Ascending aorta (tissue), 2 donors: ENCODE measurements around the gene CELF1. TPM values are rescaled to one million over a fixed set of nuclear protein-coding genes. Genes with fewer than 3 reads are reported as not detected.

Source experiments
- DNase-seq, 2 donors: peaks; one replicate each; pipeline ENCODE4 v3.0.0-alpha.2; 2019; ENCODE audit warnings: low spot score in 2 of 2
- H3K27ac ChIP-seq, 2 donors: fragments of 200-600 bp; sonication (generic); one replicate each; pipeline ENCODE4 v1.5.1; 2016 to 2017; ENCODE audit warnings: mild to moderate bottlenecking in 1 of 2
- H3K27me3 ChIP-seq: fragments of 200-600 bp; sonication (generic); one replicate; pipeline ENCODE4 v1.5.1; 2017
- H3K36me3 ChIP-seq, 2 donors: fragments of 200-600 bp; sonication (generic); one replicate each; pipeline ENCODE4 v1.5.1; 2016
- H3K4me1 ChIP-seq, 2 donors: fragments of 200-600 bp; sonication (generic); one replicate each; pipeline ENCODE4 v1.5.1; 2016 to 2017; ENCODE audit warnings: mild to moderate bottlenecking in 1 of 2
- H3K4me3 ChIP-seq, 2 donors: fragments of 200-600 bp; sonication (generic); one replicate each; pipeline ENCODE4 v1.5.1; 2016 to 2017; ENCODE audit warnings: mild to moderate bottlenecking in 1 of 2
- H3K9me3 ChIP-seq, 2 donors: fragments of 200-600 bp; sonication (generic); one replicate each; pipeline ENCODE4 v1.5.1; 2016
- CTCF ChIP-seq, 3 experiments: fragments of 200-600 bp in 2 of 3; fragments of 450-650 bp in 1 of 3; sonication (generic) in 2 of 3; IDR thresholded peaks; one replicate each; pipeline ENCODE4 v1.5.1; 2016 to 2019; ENCODE audit warnings: antibody characterized with exemption in 3 of 3, mild to moderate bottlenecking in 1 of 3, moderate library complexity in 1 of 3
- intact Hi-C: fragments of 100-400 bp; cut with DNase I; formaldehyde crosslinking; loops from one replicate; pipeline ENCODE4 v1.15.1; 2023
- total RNA-seq: library from RNA; depleted of rRNA; stranded (reverse); fragments of >200 nt; gene quantifications from one replicate; pipeline ENCODE4 v1.1.0, GENCODE V29; 2016

The CELF1 gene
- total RNA-seq, 1 donor from 2014 or later = 68.9 TPM

- no peaks in the 10 kb centered on the region for H3K4me1 ChIP-seq
- H3K36me3 ChIP-seq = no peaks in the 10 kb centered on the region
- DNase-seq = no peak
- TF ChIP-seq CTCF (IDR thresholded peaks at IDR 0.05) = no peak
- H3K9me3 ChIP-seq = no peaks in the 10 kb centered on the region
- H3K27me3 ChIP-seq = no peaks in the 10 kb centered on the region
- no peak overlapping the region for H3K27ac ChIP-seq
- intact Hi-C loops = no loop called here
- no peak overlapping the region for H3K4me3 ChIP-seq
Observed at GRCh38 chr11:47447906-47448305, 105.0 kb downstream of the CELF1 start.

GRCh38 chr11:47446833-47447232, 106.1 kb downstream of the CELF1 start:
- H3K4me1 ChIP-seq = no peaks in the 10 kb centered on the region
- no peaks in the 10 kb centered on the region for H3K9me3 ChIP-seq
- H3K4me3 ChIP-seq = no peak overlapping the region
- no peak overlapping the region for H3K27ac ChIP-seq
- no peaks in the 10 kb centered on the region for H3K27me3 ChIP-seq
- no peak for DNase-seq
- intact Hi-C loops = no loop called here
- no peak for TF ChIP-seq CTCF (IDR thresholded peaks at IDR 0.05)
- no peaks in the 10 kb centered on the region for H3K36me3 ChIP-seq

- Histone ChIP-seq H3K27ac (no peak overlapping the region), H3K9me3 (no peaks in the 10 kb centered on the region), H3K27me3 (no peaks in the 10 kb centered on the region), H3K4me1 (no peaks in the 10 kb centered on the region), H3K36me3 (no peaks in the 10 kb centered on the region), H3K4me3 (no peak overlapping the region)
- DNase-seq = no peak
- no peak for TF ChIP-seq CTCF (IDR thresholded peaks at IDR 0.05)
- intact Hi-C loops = no loop called here
Observed at GRCh38 chr11:47445840-47446239, 107.1 kb downstream of the CELF1 start.

- H3K36me3 ChIP-seq = no peaks in the 10 kb centered on the region
- no peaks in the 10 kb centered on the region for H3K27me3 ChIP-seq
- DNase-seq = no peak
- H3K27ac ChIP-seq = no peak overlapping the region
- H3K9me3 ChIP-seq = no peaks in the 10 kb centered on the region
- no peaks in the 10 kb centered on the region for H3K4me1 ChIP-seq
- no peak overlapping the region for H3K4me3 ChIP-seq
- TF ChIP-seq CTCF (IDR thresholded peaks at IDR 0.05) = no peak
- intact Hi-C loops = no loop called here
Observed at GRCh38 chr11:47443817-47444216, 109.1 kb downstream of the CELF1 start.

GRCh38 chr11:47443028-47443700, 109.8 kb downstream of the CELF1 start:
- no peaks in the 10 kb centered on the region for H3K4me1 ChIP-seq
- TF ChIP-seq CTCF (IDR thresholded peaks at IDR 0.05) = no peak

GRCh38 chr11:47442514-47442913, 110.4 kb downstream of the CELF1 start:
- Histone ChIP-seq H3K4me1 (peaks cover 0 to 5% of the 10 kb centered on the region in 2 donors), H3K4me3 (no peak overlapping the region), H3K27ac (no peak overlapping the region), H3K36me3 (no peaks in the 10 kb centered on the region), H3K9me3 (no peaks in the 10 kb centered on the region), H3K27me3 (no peaks in the 10 kb centered on the region)
- intact Hi-C loops = no loop called here
- TF ChIP-seq CTCF (IDR thresholded peaks at IDR 0.05) = no peak
- no peak for DNase-seq

More at GRCh38 chr11:47443028-47443700, 109.8 kb downstream of the CELF1 start:
- Histone ChIP-seq H3K4me3 (no peak overlapping the region), H3K27ac (no peak overlapping the region), H3K9me3 (no peaks in the 10 kb centered on the region), H3K27me3 (no peaks in the 10 kb centered on the region), H3K36me3 (no peaks in the 10 kb centered on the region)
- intact Hi-C loops = no loop called here
- no peak for DNase-seq
